ENCODE measurements around the gene PKDCC. TPM values are rescaled to one million over a fixed set of nuclear protein-coding genes. Genes with fewer than 3 reads are reported as not detected.

Gene PKDCC
- total RNA-seq, 1 experiment from 2014 or later = 3.9 TPM

- Histone ChIP-seq H3K27me3 (ENCODE audit: insufficient read depth, low read depth) (peaks cover 16% of the 10 kb centered on the region; the same call in 1 of the 2 replicates), H2AFZ (peak overlapping the region; percentile 63; the same call in 1 of the 2 replicates), H3K9me2 (ENCODE audit: insufficient read depth) (no peaks in the 10 kb centered on the region), H3K4me1 (replicated peaks; ENCODE audit: insufficient read depth) (peaks cover 9% of the 10 kb centered on the region; the same call in 1 of the 2 replicates), H3F3A (ENCODE audit: insufficient read depth, low read depth) (no peaks in the 10 kb centered on the region), H3K4me3 (peak overlapping the region; percentile 64), H3K79me2 (ENCODE audit: low read depth) (0 out of 2 replicates have a peak, but pooled peaks cover 2% of the 10 kb centered on the region), H3K36me3 (ENCODE audit: low read depth) (no peaks in the 10 kb centered on the region), H3K4me2 (peak overlapping the region; percentile 91), H3K9me3 (ENCODE audit: insufficient read depth, low read depth) (no peaks in the 10 kb centered on the region), H4K20me1 (ENCODE audit: insufficient read depth) (no peaks in the 10 kb centered on the region), H3K27ac (no peak overlapping the region)
- intact Hi-C loops (cut with micrococcal nuclease; ENCODE audit: unreplicated experiment) = loop anchor here (5.0 kb wide), 1 partner anchor 126 kb away; no protein-coding TSS in a partner anchor
- TF ChIP-seq CTCF (conservative IDR thresholded peaks at IDR 0.05) = no peak
- no peak for TF ChIP-seq EZH2 (IDR thresholded peaks at IDR 0.05; ENCODE audit: low read depth)
- CTCF ChIA-PET = interaction anchor here (0.6 kb wide), 1 partner anchor 312 kb away, joined by 7 read pairs; no protein-coding TSS in a partner anchor
- no TSS peak for BruUV-seq (replicated peaks)
- POLR2A ChIA-PET (ENCODE audit: unreplicated experiment) = interaction anchor here (0.5 kb wide), 1 partner anchor 14 kb away, joined by 3 read pairs; no protein-coding TSS in a partner anchor
- DNase-seq = peak in 1 of 2 experiments; percentile 15
Observed at GRCh38 chr2:42048299-42049220, 739 bp downstream of the PKDCC start.

DNA sequence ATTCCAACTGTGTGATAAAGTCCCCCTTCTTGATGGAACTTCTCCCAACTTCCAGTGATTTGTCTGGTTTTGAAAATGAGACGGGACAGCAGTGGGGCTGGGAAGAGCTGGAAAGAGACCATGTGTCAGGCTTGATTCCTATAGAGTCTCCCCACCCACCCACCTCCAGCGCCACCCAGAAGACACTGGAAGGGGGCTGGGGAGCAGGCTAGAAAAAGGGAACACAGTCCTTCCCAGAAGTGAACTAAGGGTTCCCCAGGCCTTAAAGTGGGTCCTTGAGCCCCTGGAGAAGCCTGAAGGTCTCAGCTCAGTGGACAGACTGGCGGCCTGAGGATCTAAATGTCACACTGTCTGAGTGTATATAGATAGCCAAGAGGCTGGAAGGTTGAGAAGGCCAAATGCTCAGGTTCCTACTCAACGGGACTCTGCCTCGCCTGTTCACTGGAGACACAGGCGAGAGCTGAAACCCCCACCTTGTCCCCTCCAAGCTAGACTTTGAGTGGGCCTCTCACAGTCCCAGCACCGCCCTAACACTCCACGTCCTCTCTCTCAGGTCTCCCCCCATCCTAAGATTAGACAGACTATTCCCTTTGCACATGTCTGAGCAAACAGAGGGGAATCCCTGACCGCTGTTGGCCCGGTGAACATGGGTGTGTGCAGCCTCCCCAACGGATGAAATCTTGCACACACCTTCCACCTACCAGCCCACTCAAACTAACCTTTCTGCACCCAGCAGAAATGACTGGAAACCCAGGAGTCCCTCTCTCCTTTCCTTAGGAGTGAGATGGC is 1.6 kb downstream of the PKDCC start:
- H2AFZ ChIP-seq = no peak overlapping the region
- H4K20me1 ChIP-seq (ENCODE audit: insufficient read depth) = no peaks in the 10 kb centered on the region
- no peaks in the 10 kb centered on the region for H3K9me2 ChIP-seq (ENCODE audit: insufficient read depth)
- TF ChIP-seq EZH2 (IDR thresholded peaks at IDR 0.05; ENCODE audit: low read depth) (no peak), CTCF (conservative IDR thresholded peaks at IDR 0.05) (no peak)
- H3K4me1 ChIP-seq (replicated peaks; ENCODE audit: insufficient read depth) = peaks cover 9% of the 10 kb centered on the region; the same call in 1 of the 2 replicates
- no peaks in the 10 kb centered on the region for H3K36me3 ChIP-seq (ENCODE audit: low read depth)
- peaks cover 9% of the 10 kb centered on the region; the same call in 1 of the 2 replicates for H3K27me3 ChIP-seq (ENCODE audit: insufficient read depth, low read depth)
- H3K9me3 ChIP-seq (ENCODE audit: insufficient read depth, low read depth) = no peaks in the 10 kb centered on the region
- ChIA-PET CTCF (no interaction called here), POLR2A (ENCODE audit: unreplicated experiment) (interaction anchor here (0.5 kb wide), 1 partner anchor 13 kb away, joined by 3 read pairs; no protein-coding TSS in a partner anchor)
- H3K79me2 ChIP-seq (ENCODE audit: low read depth) = 0 out of 2 replicates have a peak, but pooled peaks cover 2% of the 10 kb centered on the region
- no peaks in the 10 kb centered on the region for H3F3A ChIP-seq (ENCODE audit: insufficient read depth, low read depth)
- peak overlapping the region; percentile 64 for H3K4me3 ChIP-seq
- peak overlapping the region; percentile 91 for H3K4me2 ChIP-seq
- no peak for DNase-seq
- no peak overlapping the region for H3K27ac ChIP-seq
- intact Hi-C loops (cut with micrococcal nuclease; ENCODE audit: unreplicated experiment) = loop anchor here (5.0 kb wide), 1 partner anchor 127 kb away; no protein-coding TSS in a partner anchor
- TSS peak; percentile 46 for BruUV-seq (replicated peaks)
